ENCODE results near the gene RNF208.
"Not testable (repeated sequence)": the region's sequence is repeated elsewhere in the genome, so short reads cannot be mapped to it uniquely, and the experiment has no call there.

RNF208 gene, protein sequence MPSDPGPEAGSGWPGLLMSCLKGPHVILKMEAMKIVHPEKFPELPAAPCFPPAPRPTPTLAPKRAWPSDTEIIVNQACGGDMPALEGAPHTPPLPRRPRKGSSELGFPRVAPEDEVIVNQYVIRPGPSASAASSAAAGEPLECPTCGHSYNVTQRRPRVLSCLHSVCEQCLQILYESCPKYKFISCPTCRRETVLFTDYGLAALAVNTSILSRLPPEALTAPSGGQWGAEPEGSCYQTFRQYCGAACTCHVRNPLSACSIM
- 0.14 to 0.48 reads per million in 2 donors for total RNA-seq

- no peak for DNase-seq
Observed at GRCh38 chr9:137222190-137223077, at the start of gene RNF208. TSS of gene RNF208 (minus strand) at chr9:137222240. CDS start at chr9:137221212, 1,028 bp downstream.

DNA sequence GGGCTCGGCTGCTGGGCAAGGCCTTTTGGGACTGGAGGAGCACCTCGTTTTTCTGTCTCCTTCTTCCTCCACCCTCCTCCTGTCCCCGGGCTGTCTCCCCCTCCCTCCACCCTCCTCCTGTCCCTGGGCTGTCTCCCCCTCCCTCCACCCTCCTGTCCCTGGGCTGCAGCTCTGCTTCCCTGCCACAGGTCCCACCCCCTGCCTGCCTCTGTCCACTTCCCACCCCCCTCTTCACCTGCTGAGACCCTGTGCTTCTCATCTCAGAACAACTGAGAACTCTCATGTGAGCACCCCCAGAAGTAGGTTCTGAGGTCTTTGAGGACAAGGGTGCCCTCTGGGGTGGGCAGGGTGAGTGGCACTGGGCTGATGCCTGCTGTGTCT lies 49.6 kb upstream of the RNF208 start:
- DNase-seq = no peak

DNA sequence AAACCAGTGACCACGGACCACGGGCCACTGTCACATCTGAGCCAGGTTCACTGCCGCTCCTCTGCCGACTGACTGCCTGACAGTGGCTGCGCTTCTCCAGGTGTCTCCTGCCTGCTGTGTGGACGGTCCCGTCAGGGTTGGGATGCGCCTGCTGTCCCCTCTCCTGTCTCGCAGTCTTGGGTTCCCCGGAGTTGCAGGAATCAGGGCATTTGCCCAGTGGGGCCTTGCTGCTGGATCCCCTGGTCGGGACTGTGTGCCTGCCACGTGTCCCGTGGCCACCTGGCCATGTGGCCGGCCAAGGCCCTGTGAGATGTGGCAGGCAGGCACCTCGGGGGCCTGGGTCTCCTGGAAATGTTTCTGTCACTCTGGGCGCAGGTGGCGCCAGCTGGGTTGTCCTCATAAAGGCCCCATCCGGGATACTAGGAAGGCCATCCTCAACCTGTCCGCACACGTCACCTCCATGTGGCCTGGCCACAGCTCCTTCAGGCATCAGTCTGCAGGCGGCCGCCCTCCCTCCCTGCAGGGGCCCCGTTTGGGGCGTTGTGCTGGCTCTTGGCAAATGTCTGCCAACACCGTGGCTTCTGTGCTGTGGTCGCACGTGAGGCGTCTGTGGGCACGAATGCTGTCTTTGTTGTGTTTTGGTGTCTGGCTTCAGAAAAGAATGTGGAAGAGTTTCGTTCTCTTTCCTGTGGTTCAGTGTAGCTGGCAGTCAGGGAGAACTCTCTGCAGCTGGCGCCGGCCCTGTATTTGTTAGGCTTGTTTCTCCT lies 49.1 kb upstream of the RNF208 start:
- DNase-seq = no peak

DNA sequence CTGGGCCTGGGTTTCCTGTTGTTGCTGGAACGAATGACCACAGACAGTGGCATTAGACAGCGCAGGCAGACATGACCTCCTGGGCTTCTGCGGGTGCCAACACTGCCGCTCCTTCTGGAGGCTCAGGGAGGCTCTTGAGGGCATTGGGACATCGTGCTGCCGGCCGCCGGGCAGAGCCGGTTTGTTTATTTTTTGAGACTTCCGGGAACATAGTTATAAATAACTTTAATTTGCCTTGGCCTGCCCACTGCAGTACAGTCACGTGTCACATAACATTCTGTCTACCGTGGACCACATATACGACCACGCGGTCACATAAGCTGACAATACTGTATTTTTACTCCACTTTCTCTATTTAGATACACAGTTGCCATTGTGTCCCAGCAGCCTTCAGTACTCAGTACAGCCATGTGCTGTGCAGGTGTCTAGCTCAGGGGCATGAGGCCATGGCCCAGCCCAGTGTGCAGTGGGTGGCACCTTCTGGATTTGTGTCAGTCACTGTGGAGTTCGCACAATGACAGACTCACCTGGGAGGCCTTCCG lies 47.3 kb upstream of the RNF208 start:
- DNase-seq = no peak

- no peak for DNase-seq
Observed at GRCh38 chr9:137268538-137269201, 46.6 kb upstream of the RNF208 start.

- no peak for DNase-seq
Observed at GRCh38 chr9:137267933-137268355, 45.9 kb upstream of the RNF208 start.

GRCh38 chr9:137266585-137267453 lies 44.8 kb upstream of the RNF208 start:
- DNase-seq = no peak

DNA sequence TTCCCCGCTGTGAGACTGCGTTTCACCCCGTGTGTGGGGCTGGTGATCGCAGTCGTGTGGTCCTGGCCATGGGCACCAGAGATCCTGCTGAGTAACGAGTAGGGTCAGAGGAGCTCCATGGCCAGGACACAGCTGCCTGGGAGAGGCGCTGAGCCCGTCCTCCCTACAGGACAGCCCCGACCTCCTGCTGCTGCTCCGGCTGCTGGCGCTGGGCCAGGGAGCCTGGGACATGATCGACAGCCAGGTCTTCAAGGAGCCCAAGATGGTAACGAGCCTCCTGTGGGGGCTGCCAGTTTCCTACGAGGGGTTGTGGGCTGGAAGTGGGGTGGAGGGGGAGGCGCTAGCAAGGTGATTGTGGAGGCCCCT lies 44.1 kb upstream of the RNF208 start:
- no peak for DNase-seq

GRCh38 chr9:137265496-137266161 lies 43.6 kb upstream of the RNF208 start:
- no peak for DNase-seq

DNA sequence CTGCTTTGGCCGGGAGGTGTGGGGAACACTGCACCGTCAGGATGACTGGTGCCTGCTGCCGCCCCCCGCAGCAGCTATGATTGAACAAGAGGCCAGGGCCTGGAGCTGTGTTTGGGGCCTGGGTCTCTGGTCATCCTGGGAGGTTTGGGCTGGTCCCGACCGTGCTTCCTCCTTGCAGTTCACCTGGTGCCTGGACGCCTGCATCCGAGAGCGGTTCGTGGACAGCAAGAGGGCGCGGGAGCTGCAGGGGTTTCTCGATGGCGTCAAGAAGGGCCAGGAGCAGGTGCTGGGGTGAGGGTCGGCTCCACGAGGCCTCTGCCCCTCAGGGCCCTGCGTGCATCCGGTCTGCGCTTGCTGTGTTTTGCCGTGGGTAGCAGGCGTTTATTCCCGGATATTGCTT lies 42.0 kb upstream of the RNF208 start:
- DNase-seq = no peak

DNA sequence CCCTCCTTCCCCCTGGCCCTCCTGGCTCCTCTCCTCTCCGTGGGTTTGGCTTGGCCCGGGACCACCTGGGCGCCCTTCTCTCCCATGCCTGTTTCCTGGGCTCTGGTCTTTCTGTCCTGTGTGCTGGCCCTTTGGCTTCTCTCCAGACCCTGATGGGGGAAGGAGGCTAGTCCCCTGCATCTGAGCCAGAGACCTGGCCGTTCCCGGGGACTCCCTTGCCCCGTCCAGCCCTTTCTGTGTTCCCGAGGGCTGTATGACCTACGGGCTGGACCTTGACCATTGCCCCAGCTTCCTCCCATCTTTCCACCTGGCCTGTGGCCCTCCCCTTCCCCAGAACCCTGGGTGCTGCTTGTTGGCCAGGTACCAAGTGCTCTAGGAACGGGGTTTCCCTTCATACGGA lies 41.5 kb upstream of the RNF208 start:
- no peak for DNase-seq

GRCh38 chr9:137262909-137263285 lies 40.9 kb upstream of the RNF208 start:
- DNase-seq = no peak

GRCh38 chr9:137262173-137262908 lies 40.3 kb upstream of the RNF208 start:
- DNase-seq = not testable (repeated sequence)

DNA sequence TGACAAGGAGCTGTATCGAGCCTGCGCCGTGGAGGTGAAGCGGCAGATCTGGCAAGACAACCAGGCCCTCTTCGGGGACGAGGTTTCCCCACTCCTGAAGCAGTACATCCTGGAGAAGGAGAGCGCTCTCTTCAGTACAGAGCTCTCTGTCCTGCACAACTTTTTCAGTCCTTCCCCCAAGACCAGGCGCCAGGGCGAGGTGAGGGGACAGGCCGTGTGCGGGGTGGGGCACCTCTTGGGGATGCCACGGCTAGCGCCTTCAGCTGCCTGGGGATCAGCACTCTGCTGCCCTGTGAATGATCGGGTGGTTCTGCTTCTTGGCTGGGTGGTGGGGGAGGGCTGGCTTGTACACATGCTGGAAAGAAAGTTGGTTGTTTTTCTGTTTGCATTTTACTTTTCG lies 34.8 kb upstream of the RNF208 start:
- DNase-seq = no peak

GRCh38 chr9:137256362-137256761 lies 34.3 kb upstream of the RNF208 start:
- no peak for DNase-seq

GRCh38 chr9:137255448-137256114 lies 33.5 kb upstream of the RNF208 start:
- DNase-seq = no peak

DNA sequence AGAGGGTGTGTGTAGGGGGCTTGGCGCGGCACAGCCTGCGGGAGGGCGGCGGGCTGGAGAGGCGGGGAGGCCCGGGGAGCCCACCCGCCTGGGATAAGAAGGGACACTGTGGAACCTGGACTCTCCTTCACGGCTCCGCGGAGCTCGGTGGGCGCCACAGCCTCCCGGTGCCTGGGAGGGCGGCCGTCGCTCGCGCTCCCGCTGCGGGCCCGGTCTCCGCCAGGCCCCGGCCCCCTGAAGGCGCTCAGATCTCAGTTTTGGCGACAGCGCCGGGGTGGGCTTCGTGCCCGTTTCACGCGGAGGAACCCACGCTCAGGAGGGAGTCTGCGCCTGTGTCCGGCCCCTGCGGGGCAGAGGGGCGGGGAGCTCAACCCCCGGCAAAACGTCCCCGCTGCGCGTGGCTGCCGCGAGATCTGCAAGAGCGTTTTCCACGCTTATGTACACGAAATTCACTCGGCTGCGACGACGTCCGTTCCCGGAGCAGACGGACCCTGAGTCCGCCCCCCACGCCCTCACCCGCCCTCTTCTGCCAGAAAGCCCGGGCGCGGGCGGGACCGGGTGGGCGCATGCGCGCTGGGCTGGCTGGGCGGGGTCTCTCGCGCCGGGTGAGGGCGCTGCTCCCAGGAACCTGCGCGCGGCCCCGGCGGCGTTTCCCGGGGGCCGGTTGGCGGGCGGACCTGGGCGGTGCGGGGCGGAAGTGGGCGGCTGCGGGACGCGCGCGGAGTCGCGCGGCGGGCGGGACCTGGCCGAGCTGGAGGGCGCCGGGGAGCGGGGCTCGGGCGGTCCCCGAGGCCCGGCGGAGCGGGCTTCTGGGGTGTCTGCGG lies 32.8 kb upstream of the RNF208 start, which contains the start of gene NELFB:
NELFB (plus strand) TSS at position 704 of the 824 bp plus-strand sequence.
- peak; percentile 97 for DNase-seq

All from T-helper 9 cell (primary cell).